OCI-LY7 (cell line): ENCODE data around the gene PSAP. TPM values are rescaled to one million over a fixed set of nuclear protein-coding genes. Genes with fewer than 3 reads are reported as not detected.

ENCODE experiments used
- BruUV-seq: library from RNA; stranded (reverse); fragments of 400-500 nt; replicated peaks from 2 replicates; lab custom pipeline; 2021; lab: Mats Ljungman, UMichigan
- CTCF ChIA-PET: fragments of 300-600 bp; sonication (Branson Sonifier 250); formaldehyde crosslinking; loops from one replicate; lab custom pipeline; 2022; ENCODE audit warnings: antibody characterized with exemption; ENCODE audit not compliant: unreplicated experiment; lab: Charles Lee
- POLR2A ChIA-PET: fragments of 300-600 bp; sonication (Branson Sonifier 250); formaldehyde crosslinking; loops from one replicate; lab custom pipeline; 2022; ENCODE audit warnings: antibody characterized with exemption; lab: Charles Lee
- DNase-seq: peaks from one replicate; pipeline ENCODE4 v3.0.0-alpha.2; 2015; ENCODE audit warnings: low spot score
- H2AFZ ChIP-seq: fragments of 200-600 bp; sonication (generic), shearing (Covaris generic); 2 replicates; pipeline ENCODE4 v1.6.1; 2014; ENCODE audit warnings: mild to moderate bottlenecking, antibody characterized with exemption, low read length, moderate library complexity
- H3K27ac ChIP-seq: fragments of 200-600 bp; sonication (generic); 2 replicates; pipeline ENCODE4 v1.5.1; 2014; ENCODE audit warnings: mixed run types, low read depth, mild to moderate bottlenecking, moderate library complexity, low read length, inconsistent platforms; ENCODE audit not compliant: poor library complexity, severe bottlenecking
- H3K36me3 ChIP-seq: fragments of 200-600 bp; sonication (generic); 2 replicates; pipeline ENCODE4 v1.6.1; 2014; ENCODE audit warnings: mild to moderate bottlenecking, antibody characterized with exemption, low read length, moderate library complexity, mixed read lengths; ENCODE audit not compliant: insufficient read depth
- H3K4me1 ChIP-seq: fragments of 200-600 bp; sonication (generic); 2 replicates; pipeline ENCODE4 v1.5.1; 2014; ENCODE audit warnings: mild to moderate bottlenecking, low read length; ENCODE audit not compliant: insufficient read depth, poor library complexity, severe bottlenecking
- H3K4me2 ChIP-seq: fragments of 200-600 bp; sonication (generic); 2 replicates; pipeline ENCODE4 v1.6.1; 2014; ENCODE audit warnings: mild to moderate bottlenecking, low read length
- H3K4me3 ChIP-seq: fragments of 200-600 bp; sonication (generic); 2 replicates; pipeline ENCODE4 v1.5.1; 2014; ENCODE audit warnings: mild to moderate bottlenecking, low read depth, low read length; ENCODE audit not compliant: poor library complexity, severe bottlenecking
- H3K79me2 ChIP-seq: fragments of 200-600 bp; sonication (generic); 2 replicates; pipeline ENCODE4 v1.6.1; 2016; ENCODE audit warnings: low read depth, mild to moderate bottlenecking, low read length, moderate library complexity, mixed read lengths; ENCODE audit not compliant: insufficient read depth
- H3K9me2 ChIP-seq: fragments of 200-600 bp; sonication (generic); 2 replicates; pipeline ENCODE4 v1.6.1; 2016; ENCODE audit warnings: mild to moderate bottlenecking, low read length, mixed read lengths; ENCODE audit not compliant: insufficient read depth
- H3K9me3 ChIP-seq: fragments of 200-600 bp; sonication (generic); 2 replicates; pipeline ENCODE4 v1.6.1; 2014; ENCODE audit warnings: mild to moderate bottlenecking, mixed run types, low read length, mixed read lengths
- H4K20me1 ChIP-seq: fragments of 200-600 bp; sonication (generic); 2 replicates; pipeline ENCODE4 v1.6.1; 2014; ENCODE audit warnings: mild to moderate bottlenecking, antibody characterized with exemption, low read length, moderate library complexity, mixed read lengths; ENCODE audit not compliant: insufficient read depth
- EZH2phosphoT487 ChIP-seq: fragments of 200-600 bp; sonication (generic); IDR thresholded peaks from 2 replicates; pipeline ENCODE4 v1.6.1; 2018; ENCODE audit warnings: low read depth, borderline replicate concordance, mild to moderate bottlenecking, mixed run types, antibody characterized with exemption, low read length, moderate library complexity, mixed read lengths
- intact Hi-C: fragments of 100-400 bp; cut with micrococcal nuclease; formaldehyde crosslinking; loops from one replicate; pipeline ENCODE4 v1.10.0; 2022; ENCODE audit not compliant: unreplicated experiment
- microRNA-seq: library from miRNA; unstranded; fragments of <30 nt; microRNA quantifications from one replicate; pipeline ENCODE4 v1.2.0, GENCODE V29; 2022; ENCODE audit warnings: borderline replicate concordance
- small RNA-seq: library from RNA; depleted of rRNA; stranded (forward); fragments of <200 nt; gene quantifications from one replicate; pipeline ENCODE3, GENCODE V24; 2014
- total RNA-seq, 2 experiments: library from RNA; depleted of rRNA in 1 of 2; stranded (reverse); fragments of >200 nt in 1 of 2; shearing (Covaris generic) in 1 of 2; gene quantifications; 2 replicates each; pipeline ENCODE4 v1.2.3, GENCODE V29; 2014 to 2022
- TF ChIP-seq, protein P1 (sequence below): fragments of 200-600 bp; sonication (generic); conservative IDR thresholded peaks from 2 replicates; pipeline ENCODE4 v1.5.1; 2014; ENCODE audit warnings: mild to moderate bottlenecking, antibody characterized with exemption, low read length, moderate library complexity, mixed read lengths

PSAP gene
- total RNA-seq, 2 experiments from 2014 or later = 163 to 200 TPM

DNA sequence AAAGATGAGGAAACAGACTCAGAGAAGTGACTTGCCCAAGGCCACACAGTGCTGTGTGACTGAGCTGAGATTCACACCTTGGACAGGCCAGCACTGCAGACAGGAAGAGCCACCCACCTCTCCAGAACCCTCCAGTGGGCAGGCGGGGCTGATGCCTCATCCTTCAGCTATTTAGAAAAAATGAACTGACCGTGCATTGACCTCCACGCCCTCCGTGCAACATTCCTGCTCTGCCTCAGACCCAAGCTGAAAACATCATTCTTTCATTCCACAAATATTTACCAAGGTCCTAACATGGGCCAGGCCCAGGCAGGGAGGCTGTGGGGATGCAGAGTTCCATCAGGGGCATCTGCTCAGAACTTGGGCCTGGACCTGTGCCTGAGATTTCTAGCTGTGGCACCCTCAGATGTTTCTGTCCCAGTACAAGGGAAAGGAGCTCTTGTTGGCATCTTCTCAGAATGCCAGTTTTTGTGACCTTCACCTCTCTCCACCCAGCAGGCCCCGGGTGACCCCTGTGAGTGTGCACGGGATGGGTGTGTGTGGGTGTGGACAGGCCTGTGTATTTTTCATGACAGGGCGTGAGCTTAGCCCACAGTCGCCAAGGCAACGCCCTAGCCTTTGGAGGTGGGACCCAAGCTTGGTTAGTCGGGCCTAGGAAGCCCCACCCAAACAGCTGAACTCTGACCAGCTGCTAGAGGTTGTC, 84.2 kb downstream of the PSAP start:
- H4K20me1 ChIP-seq = no peaks in the 10 kb centered on the region
- ChIA-PET CTCF (no interaction called here), POLR2A (interaction anchor here (1.1 to 1.4 kb wide), 2 partner anchors 9 to 40 kb away, joined by 4 to 5 read pairs; no protein-coding TSS in a partner anchor)
- no peaks in the 10 kb centered on the region for H3K36me3 ChIP-seq
- intact Hi-C loops = no loop called here
- no peak overlapping the region for H3K4me2 ChIP-seq
- BruUV-seq = no TSS peak
- no peaks in the 10 kb centered on the region for H3K79me2 ChIP-seq
- no peak overlapping the region for H2AFZ ChIP-seq
- DNase-seq = no peak
- no peak overlapping the region for H3K27ac ChIP-seq
- H3K4me1 ChIP-seq = peaks cover 19% of the 10 kb centered on the region
- H3K9me2 ChIP-seq = no peaks in the 10 kb centered on the region
- TF ChIP-seq, protein P1, sequence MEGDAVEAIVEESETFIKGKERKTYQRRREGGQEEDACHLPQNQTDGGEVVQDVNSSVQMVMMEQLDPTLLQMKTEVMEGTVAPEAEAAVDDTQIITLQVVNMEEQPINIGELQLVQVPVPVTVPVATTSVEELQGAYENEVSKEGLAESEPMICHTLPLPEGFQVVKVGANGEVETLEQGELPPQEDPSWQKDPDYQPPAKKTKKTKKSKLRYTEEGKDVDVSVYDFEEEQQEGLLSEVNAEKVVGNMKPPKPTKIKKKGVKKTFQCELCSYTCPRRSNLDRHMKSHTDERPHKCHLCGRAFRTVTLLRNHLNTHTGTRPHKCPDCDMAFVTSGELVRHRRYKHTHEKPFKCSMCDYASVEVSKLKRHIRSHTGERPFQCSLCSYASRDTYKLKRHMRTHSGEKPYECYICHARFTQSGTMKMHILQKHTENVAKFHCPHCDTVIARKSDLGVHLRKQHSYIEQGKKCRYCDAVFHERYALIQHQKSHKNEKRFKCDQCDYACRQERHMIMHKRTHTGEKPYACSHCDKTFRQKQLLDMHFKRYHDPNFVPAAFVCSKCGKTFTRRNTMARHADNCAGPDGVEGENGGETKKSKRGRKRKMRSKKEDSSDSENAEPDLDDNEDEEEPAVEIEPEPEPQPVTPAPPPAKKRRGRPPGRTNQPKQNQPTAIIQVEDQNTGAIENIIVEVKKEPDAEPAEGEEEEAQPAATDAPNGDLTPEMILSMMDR = no peak
- no peak for TF ChIP-seq EZH2phosphoT487
- H3K9me3 ChIP-seq = no peaks in the 10 kb centered on the region
- H3K4me3 ChIP-seq = no peak overlapping the region

Small RNAs within 50 kb of the gene (microRNA-seq; reads per million reads assigned to microRNA genes)
- gene MIR7152 = not detected

Small RNAs within 50 kb of the gene (small RNA-seq; reads per million reads assigned to genes)
- gene MIR7152 (not detected), gene RNU7-38P (0.31 reads per million)

Other genes with a start within 250 kb of the PSAP start
- 0.09 TPM in 1 of 2 replicates, not detected in the other for gene C10orf105, start 131.5 kb downstream of the PSAP start, total RNA-seq (2014; rRNA removed; shearing (Covaris generic))
- gene C10orf105, start 131.5 kb downstream of the PSAP start, total RNA-seq (2022) = 0.09 and 0.15 TPM in 2 replicates
- 2.1 and 2.2 TPM in 2 replicates for gene VSIR, start 77.7 kb downstream of the PSAP start, total RNA-seq (2014; rRNA removed; shearing (Covaris generic))
- gene VSIR, start 77.7 kb downstream of the PSAP start, total RNA-seq (2022) = 4.9 and 9.0 TPM in 2 replicates
- gene CHST3, start 113.1 kb upstream of the PSAP start, total RNA-seq (2014; rRNA removed; shearing (Covaris generic)) = not detected in 2 replicates
- gene CHST3, start 113.1 kb upstream of the PSAP start, total RNA-seq (2022) = not detected in 2 replicates
- 0.76 and 2.2 TPM in 2 replicates for gene SPOCK2, start 237.3 kb upstream of the PSAP start, total RNA-seq (2014; rRNA removed; shearing (Covaris generic))
- 6.3 and 7.5 TPM in 2 replicates for gene SPOCK2, start 237.3 kb upstream of the PSAP start, total RNA-seq (2022)